Stimulated activated CD8-positive, alpha-beta memory T cell treated with anti-CD3 and anti-CD28 coated beads, Interleukin-4, amount 100 ng/mL, for 24 hours (primary cell): ENCODE data around the gene LYPLAL1.

Experiments used
- DNase-seq: peaks from one replicate; pipeline ENCODE4 v3.0.0-alpha.2; 2020; ENCODE audit warnings: low read depth

The LYPLAL1 gene

DNA sequence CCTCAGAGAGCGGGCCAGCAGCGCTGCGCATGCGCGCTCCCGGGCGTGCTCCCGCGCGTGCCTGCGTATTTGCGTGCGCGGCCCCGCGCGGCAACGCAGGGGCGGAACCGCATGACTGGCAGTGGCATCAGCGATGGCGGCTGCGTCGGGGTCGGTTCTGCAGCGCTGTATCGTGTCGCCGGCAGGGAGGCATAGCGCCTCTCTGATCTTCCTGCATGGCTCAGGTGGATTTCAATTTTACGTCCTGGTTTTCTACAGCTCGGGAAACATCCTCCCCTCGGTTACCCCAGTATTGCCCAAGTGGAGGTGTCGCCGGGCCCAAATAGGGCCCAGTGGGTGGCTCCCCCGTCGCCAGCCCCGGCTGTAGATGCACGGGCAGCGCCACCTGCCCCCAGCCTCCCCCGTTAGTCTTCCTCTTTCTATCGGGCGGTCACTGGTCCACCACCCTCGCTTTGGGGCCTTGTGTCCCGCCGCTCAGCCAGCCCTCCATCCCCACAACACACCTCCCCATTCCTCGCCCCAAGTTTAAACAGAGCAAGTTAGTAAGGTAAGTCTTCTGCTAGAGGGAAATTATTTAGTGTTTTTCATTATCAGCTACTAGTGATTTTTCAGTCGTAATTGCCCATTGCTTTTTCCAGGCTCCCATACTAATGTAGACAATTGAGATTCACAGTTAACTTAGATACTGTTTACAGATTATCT is at the start of gene LYPLAL1:
LYPLAL1 (plus strand) TSS at position 121 of the 702 bp plus-strand sequence; CDS start at position 134, 13 bp downstream.
- DNase-seq = peak; percentile 80

DNA sequence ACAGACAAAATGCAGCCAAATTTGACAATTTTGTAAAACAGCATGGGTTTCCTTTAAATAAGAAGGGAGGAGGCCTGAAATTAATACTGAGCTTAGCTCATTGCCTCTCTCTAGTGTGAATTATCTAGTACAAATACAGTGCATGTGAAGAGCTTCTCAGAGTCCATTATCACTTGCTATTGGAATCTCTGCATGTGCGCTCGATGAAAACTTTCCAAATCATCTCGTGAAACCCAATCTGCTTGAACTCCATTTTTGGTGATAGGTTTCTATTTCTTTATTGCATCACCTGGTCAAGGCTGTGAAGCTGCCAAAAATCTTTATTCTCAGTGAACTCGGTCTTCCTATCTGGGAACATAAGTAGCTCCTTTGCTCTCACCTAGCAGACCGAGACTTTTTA is 49.5 kb upstream of the LYPLAL1 start:
- DNase-seq = no peak

DNA sequence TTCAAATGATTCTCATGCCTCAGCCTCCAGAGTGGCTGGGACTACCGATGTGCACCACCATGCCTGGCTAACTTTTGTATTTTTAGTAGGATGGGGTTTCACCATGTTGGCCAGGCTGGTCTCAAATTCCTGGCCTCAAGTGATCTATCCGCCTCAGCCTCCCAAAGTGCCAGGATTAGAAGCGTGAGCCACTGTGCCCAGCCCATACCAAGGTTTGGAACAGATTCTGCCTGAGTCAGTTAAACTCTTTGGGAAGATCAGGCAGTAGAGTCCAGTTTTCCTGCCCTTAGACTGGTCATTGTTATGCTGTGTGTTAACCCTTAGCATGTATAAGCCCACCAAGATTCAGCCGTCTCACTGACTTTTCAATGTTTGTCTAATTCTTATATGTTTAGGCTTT is 48.3 kb upstream of the LYPLAL1 start:
- no peak for DNase-seq

DNA sequence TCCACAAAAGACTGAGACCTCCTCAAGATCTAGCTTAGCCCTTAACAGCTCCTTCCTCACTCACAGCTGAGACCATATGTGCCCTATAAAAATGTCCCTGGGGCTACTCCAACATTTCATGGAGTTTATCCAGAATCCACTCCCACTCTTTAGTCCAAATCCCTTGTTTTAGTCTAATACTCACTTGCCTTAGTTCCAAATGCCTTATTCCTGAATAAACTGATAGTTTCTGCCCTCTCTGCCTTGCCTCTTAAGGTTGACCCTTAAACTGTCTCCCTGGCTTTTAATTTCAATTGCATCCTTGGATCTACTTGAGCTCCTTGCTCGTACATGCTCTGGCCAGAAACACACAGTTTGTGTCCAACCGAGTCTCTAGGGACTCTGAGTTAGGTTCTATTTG is 47.3 kb upstream of the LYPLAL1 start:
- DNase-seq = no peak

DNA sequence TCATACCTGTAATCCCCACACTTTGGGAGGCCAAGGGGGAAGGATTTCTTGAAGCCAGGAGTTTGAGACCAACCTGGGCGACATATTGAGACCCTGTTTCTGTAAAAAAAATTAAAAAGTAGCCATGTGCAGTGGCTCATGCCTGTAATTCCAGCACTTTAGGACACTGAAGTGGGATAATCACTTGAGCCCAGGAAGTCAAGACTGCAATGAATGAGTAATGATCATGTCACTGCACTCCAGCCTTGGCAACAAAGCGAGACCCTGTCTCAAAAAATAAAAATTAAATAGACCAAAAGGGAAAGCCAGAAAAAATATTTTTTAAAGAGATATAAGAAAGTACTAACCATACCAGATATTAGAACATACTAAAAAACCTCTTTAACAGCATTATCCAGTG is 44.7 kb upstream of the LYPLAL1 start:
- no peak for DNase-seq

DNA sequence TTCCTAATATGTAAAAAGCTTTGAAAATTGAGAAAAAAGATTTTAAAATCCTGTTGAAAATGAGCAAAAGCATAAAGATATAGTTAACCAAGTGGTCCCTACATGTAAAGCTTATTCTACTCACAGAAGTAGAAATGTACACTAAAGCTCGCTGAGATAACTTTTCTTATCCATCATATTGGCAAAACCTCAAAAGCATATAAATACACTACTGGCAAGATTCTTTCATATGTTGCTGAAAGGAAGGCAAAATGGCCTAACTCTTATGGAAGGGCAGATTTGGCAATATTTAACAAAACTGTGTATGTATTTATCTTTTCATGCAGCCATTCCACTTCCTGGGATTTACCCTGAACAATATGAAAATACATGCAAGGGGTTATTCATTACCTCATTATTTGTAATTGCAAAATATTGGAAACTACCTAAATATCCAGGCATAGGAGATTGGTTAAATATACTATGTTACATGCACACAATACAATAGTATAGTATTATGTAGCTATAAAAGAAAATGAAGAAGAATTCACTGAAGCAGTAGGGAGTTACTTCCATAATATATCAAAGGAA is 43.2 kb upstream of the LYPLAL1 start:
- no peak for DNase-seq

DNA sequence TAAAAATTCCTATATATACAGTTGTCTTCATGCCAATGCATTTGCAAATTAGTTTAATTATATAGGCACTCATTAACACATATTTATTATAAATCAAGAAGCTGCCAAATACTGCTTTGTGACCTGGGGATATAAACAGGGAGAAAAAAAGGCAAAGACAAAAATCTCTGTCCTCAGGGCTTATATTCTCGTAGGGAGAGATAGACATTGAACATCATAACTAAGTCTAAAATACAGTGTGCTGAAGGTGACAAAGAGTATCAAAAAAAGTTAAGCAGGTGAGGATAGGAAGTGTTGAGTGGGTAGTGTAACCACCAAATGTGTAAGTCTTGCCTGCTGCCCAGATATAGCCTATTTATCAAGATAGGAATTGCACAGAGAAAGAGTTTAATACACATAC is 40.7 kb upstream of the LYPLAL1 start:
- no peak for DNase-seq

DNA sequence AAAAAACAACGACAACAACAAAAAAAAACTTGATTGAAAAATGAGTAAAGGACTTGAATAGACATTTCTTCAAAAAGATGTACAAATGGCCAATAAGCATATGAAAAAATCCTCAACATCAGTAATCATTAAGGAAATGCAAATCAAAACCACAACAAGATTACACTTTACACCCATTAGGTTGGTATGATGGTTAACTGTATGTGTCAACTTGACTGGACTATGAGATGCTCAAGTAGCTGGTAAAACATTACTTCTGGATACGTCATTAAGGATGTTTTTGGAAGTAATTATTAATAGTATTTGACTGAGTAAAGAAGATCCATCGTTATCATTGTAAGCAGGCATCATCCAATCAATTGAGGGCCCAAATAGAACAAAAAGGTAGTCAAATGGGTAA is 34.9 kb upstream of the LYPLAL1 start:
- DNase-seq = no peak

DNA sequence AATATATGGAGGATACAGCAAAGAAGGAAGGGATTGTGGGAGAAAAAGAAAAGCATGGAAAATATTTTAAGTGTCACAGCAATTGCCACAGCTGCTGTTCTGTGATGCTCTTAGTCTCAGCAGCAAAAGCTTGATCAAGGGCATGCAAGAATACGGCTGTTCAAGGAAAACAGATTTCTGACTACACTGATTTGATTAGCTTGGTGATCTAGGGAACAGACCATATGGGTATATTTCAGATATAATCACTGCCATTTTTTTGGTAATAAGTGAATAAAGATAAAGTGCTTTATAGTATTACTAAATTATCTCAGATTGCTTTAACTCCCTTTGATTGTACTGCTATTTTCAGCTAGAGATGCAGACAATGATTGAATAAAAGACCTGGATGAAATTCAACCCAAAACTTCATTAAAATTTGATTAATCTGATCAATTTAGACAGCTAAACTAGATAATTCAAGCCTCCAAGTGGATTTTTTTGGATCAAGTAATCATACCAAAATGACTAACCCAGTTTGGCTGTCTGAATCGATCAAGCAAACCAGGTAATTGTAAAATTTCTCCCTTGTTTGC is 33.3 kb upstream of the LYPLAL1 start:
- no peak for DNase-seq

DNA sequence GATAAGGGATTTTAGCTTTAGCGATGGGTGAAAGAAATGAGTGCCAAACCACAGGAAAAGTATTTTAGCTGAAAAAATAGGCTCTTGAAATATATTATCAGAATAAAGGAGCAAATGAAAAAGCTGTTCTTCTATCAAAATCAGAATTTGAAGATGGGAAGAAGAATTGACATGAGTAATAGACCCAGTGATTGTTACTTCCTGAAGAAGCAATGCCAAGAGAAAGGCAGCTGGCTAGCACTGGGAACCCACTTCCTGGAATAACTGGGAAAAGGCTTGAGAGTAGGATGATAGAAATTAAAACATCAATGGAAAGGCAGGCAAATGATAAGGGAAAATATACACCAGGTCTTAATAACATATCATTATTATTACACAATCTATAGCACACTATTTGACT is 29.9 kb upstream of the LYPLAL1 start:
- DNase-seq = no peak

DNA sequence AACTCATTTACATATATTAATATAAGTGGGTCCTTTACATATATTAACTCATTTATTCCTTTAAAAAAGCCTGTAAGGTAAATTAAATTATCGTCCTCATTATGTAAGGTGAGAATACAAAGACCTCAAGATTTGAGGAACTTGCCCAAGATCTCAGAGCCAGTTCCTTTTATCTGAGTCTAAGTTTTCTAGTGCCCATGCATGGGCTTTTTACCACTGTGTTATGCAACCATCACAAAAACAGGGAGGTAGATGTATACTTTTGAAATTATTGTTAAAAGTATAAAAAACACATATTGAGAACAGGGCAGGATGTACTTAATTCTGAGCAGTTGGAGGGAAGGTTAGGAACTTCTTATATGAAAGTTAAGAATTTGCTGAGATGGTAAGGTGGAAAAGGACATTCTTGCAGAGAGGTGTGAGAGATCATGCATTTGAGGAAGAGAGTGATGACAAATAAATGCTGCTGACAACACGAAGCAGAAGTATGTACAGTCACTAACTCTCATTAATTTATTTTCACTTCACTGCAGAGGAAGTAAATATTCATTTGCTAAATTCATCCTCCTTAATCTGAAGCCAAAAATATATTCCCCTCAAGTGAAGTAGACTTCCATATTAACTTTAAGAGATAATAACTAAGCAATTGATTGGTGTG is 28.9 kb upstream of the LYPLAL1 start:
- DNase-seq = no peak

DNA sequence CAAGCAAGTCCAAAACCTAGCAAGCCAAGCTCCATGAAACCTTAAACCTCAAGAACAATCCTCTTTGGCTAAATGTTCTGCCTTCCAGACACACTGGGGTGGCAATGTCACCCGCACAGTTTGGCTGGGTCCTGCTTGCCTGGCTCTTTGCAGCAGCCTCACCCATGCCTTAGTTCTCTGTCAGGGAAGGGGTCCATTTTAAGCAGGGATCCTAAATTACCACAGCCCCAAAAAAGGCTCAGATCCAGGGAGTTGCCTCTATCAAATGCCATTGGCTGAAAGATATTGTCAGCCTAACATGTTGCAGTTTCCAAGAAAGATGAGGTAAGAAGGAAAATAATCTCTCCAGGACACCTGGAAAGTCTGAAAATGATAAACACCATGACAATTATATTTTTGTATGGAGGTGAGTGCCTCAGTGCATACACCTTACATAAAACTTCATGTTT is 26.1 kb upstream of the LYPLAL1 start:
- no peak for DNase-seq

DNA sequence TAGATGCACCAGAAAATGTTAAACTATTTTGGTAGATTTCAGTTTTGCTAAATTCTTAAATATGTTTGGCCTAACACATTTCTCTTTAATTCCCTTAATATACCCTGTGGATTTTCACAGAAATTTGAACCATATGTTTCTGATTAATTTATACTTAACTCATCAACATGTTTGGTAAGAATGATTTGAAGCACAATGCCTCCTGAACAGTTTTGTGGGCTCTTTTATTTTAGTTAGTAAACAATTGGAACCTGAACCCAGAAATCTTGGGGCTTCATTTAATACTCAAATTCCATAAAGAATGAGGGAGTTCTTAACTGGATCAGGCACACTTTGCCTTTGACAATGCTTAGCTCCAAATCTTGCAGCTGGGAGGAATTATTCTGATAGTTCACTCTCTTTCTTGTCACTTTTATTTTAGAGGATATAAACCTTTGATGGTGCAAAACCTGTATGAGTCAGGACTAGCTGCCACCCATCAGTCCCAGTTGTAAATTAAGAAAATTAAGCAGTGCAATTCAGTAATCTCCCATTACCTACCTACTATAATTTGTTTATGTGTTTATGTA is 24.6 kb upstream of the LYPLAL1 start:
- no peak for DNase-seq

DNA sequence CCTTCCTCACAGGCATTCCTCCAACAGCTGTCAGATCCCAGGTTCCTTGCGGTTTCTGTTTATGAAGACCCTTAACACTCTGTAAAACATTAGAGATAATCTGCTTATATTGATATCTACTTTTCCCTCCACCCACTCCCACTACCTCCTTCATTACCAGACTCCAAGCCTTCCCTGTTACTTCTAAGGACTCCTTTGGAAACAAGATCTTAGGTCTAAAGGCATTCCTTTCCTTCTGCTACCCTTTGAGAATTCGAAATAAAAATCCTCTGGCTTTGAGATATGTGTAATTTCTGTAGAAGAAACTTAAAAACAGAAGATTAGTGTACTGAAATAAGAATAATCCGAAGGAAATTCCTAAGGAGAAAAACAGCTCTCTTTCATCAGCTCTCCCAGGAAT is 23.7 kb upstream of the LYPLAL1 start:
- DNase-seq = no peak

DNA sequence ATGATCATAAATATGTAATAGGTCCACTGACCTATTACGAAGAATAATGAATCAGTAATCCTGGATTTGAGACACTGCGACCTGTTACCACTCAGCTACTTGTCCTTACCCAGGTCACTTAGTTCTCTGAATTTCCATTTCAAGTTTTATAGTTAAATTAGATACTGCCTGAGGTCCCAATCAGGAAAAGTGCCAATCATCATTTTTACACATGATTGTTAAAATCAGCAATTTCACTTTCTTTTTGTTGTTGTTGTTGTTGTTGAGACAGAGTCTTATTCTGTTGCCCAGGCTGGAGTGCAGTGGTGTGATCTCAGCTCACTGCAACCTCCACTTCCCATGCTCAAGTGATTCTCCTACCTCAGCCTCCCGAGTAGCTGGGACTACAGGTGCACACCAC is 22.8 kb upstream of the LYPLAL1 start:
- DNase-seq = no peak

DNA sequence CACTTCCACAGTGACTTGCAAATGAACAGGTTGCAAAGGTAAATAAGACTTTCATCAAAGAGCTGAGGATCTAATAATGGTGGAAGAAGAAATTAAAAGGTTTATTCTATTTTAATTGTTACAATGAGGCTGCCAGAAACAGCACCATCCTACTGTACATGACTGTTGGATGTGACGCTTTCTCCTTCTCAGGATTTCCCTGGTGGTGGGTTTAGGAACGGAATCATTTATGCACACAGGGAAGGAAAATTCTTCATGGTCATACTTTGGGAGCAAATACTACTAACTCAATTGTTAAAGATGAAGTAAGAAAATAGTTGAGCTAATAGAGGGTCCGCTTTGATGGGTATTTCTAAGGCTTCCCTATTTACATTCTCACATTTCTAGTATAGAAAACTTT is 22.2 kb upstream of the LYPLAL1 start:
- no peak for DNase-seq

DNA sequence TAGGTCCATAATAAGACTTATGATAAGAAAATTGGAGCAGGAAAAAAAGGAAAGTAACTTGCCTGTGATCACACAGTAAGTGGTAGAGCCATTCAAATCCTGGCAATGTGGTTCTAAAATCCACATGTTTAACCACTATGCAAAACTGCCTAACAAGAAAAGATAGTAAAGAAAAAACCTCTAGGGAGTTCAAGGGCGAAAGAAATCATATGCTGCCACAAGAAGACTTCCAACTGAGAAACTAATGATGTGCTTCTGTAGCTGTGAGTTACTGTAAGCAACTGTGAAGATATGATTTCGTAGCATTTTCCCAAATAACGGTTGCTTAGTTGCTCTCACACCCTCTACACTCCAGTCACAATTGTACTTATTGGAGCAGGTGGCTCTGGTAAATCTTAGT is 20.9 kb upstream of the LYPLAL1 start:
- no peak for DNase-seq

DNA sequence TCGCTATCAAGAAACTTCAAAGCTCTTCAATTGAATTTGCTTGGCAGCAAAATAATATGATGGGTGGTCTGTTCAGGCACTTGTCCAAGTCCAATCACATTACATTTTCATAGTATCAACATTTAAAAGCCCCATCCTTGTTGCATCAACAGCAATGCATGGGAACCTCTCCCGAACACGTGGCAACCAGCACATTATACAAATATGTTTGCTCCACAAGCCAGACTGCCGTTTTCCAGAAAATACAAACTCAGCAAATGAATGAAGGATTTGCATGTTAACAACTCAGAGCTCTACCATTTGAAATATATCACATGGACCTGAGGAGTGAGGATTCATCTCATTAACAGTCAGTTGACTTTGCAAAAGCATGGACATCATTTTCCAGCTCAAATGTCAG is 20.0 kb upstream of the LYPLAL1 start:
- no peak for DNase-seq

DNA sequence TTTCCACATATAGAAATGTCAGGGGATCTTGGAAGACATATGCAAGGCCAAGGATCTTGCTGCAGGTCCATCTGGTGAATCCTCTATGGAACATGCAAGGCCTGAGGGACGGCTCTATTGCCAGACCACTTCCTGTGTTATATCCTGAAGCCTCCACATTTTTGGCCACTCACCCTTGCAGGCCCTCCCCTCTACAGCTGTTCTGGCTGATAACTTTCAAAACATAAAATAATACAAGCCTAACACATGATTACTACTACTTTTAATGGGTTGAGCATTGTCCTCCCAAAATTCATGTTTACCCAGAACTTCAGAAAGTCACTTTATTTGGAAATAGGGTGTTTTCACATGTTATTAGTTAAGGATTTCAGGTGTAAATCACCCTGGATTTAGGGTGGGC is 18.5 kb upstream of the LYPLAL1 start:
- DNase-seq = no peak

DNA sequence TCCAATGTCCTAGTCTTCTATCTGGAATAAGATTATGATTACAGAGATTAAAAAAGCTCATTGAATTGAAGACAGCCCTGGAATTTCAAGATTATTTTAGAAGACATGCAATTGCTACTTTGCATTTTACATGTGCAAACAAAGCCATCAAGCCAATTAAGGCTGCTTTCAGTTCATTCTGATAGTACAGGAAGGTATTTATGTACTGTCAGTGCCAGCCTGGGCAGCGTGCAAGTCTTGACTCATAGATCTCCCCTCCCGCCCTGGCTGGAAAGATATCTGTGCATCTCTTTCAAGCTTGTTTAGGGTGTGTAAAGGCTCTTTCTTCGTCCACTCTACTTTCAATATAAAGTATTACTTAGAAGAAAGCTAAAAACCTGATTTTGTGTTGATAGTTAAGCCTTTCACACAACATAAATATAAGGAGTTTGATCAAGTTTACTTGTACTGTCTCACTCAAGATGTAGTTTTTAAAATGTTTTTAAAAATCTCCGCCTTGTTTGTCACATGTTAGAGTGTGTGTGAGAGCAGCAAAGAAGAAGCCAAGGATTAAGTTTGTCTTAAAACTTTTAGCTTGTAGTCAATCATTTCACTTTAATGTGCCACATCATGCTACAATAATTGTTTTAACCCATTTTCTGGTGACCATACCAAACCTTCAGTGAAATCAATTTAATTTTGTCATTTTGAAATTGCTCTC is 13.6 kb upstream of the LYPLAL1 start:
- no peak for DNase-seq

DNA sequence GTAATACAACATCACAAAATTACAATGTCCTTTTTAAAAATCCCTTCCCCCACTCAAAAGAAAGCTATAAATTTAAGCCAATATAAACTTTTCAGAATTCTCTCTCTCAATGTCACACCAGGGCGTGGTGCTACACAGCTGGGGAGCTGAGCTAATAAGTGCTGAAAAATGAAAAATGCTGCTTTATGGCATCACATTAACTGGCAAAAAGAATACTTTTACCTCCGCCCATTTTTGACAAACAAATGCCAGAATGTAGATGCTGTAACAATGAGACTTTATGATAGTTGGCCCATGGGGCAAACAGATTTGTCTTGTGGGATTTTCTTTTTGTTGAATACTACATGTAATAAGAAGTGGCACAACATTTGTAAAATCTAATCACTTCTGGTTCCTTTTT is 12.7 kb upstream of the LYPLAL1 start:
- DNase-seq = no peak

DNA sequence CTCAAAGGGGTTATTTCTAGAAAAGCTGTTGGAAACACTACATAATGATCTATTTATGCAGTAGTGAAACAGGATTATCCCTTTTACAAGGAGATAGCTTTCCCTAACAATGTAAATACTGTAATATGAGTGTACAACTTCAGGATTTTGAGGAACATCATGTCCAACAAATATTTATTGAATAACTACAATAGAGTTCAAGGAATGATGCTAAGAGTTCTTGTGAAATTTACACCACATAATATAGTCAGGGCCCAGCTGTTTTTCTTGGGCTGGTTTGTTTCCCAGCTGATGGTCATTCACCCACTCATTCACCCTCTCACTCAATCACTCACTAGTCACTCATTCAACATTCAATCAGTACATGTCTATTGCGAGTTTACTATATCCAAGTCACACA is 12.3 kb upstream of the LYPLAL1 start:
- no peak for DNase-seq
